ENCODE results near the gene RIPOR1.

Gene RIPOR1

GRCh38 chr16:67540756-67541155, 12.1 kb downstream of the RIPOR1 start:
- DNase-seq: no peak

- no peak for DNase-seq
Observed at GRCh38 chr16:67541391-67542263, 13.0 kb downstream of the RIPOR1 start.

- no peak for DNase-seq
Observed at GRCh38 chr16:67542464-67542863, 13.8 kb downstream of the RIPOR1 start.

GRCh38 chr16:67543036-67543435, 14.4 kb downstream of the RIPOR1 start:
- no peak for DNase-seq

GRCh38 chr16:67543582-67543981, 15.0 kb downstream of the RIPOR1 start:
- DNase-seq: no peak

GRCh38 chr16:67544329-67544841, 15.8 kb downstream of the RIPOR1 start:
- DNase-seq: no peak

GRCh38 chr16:67544844-67545664, 16.4 kb downstream of the RIPOR1 start:
- no peak for DNase-seq

- DNase-seq: no peak
Observed at GRCh38 chr16:67545665-67546024, 17.0 kb downstream of the RIPOR1 start.

- no peak for DNase-seq
Observed at GRCh38 chr16:67546091-67546501, 17.5 kb downstream of the RIPOR1 start.

- DNase-seq: no peak
Observed at GRCh38 chr16:67546761-67547422, 18.3 kb downstream of the RIPOR1 start.

- DNase-seq: no peak
Observed at GRCh38 chr16:67547423-67548264, 19.0 kb downstream of the RIPOR1 start.

GRCh38 chr16:67548265-67549126, 19.9 kb downstream of the RIPOR1 start:
- no peak for DNase-seq

- DNase-seq: no peak
Observed at GRCh38 chr16:67549240-67549639, 20.6 kb downstream of the RIPOR1 start.

- DNase-seq: no peak
Observed at GRCh38 chr16:67549936-67550335, 21.3 kb downstream of the RIPOR1 start.

GRCh38 chr16:67551091-67551490, 22.5 kb downstream of the RIPOR1 start:
- no peak for DNase-seq

GRCh38 chr16:67551972-67552371, 23.3 kb downstream of the RIPOR1 start:
- DNase-seq: no peak

GRCh38 chr16:67552476-67552875, 23.8 kb downstream of the RIPOR1 start:
- no peak for DNase-seq

GRCh38 chr16:67555795-67556212, 27.2 kb downstream of the RIPOR1 start:
- DNase-seq: no peak

GRCh38 chr16:67558859-67559258, 30.2 kb downstream of the RIPOR1 start:
- no peak for DNase-seq

GRCh38 chr16:67560827-67561342, 32.3 kb downstream of the RIPOR1 start:
- DNase-seq: no peak

- no peak for DNase-seq
Observed at GRCh38 chr16:67561501-67561823, 32.8 kb downstream of the RIPOR1 start.
